HepG2 (cell line): ENCODE measurements around the gene PSKH1. TPM values are rescaled to one million over a fixed set of nuclear protein-coding genes. Genes with fewer than 3 reads are reported as not detected.

ENCODE experiments used
- ATF5 ChIP-seq: sonication (generic); formaldehyde crosslinking; IDR thresholded peaks from 2 replicates; pipeline ENCODE4 v1.4.0; 2020; ENCODE audit warnings: mild to moderate bottlenecking, low read depth, missing genetic modification reagents
- CREB1 ChIP-seq, 2 experiments: fragments of 450-650 bp in 1 of 2; IDR thresholded peaks; 2 replicates each; pipeline ENCODE4 v1.6.1; 2016 to 2017; ENCODE audit warnings: control low read depth in 1 of 2, mild to moderate bottlenecking in 1 of 2, missing compliant biosample characterization in 1 of 2, missing genetic modification characterization in 1 of 2
- GPBP1L1 ChIP-seq: sonication (generic); formaldehyde crosslinking; IDR thresholded peaks from 2 replicates; pipeline ENCODE4 v1.5.0; 2020; ENCODE audit warnings: mild to moderate bottlenecking, missing genetic modification reagents
- KLF11 ChIP-seq: IDR thresholded peaks from 2 replicates; pipeline ENCODE4 v1.6.1; 2016; ENCODE audit warnings: missing compliant biosample characterization
- MEIS2 ChIP-seq: sonication (generic); formaldehyde crosslinking; IDR thresholded peaks from 2 replicates; pipeline ENCODE4 v1.9.0; 2021; ENCODE audit warnings: mild to moderate bottlenecking, missing genetic modification reagents
- MYC ChIP-seq: sonication (generic); formaldehyde crosslinking; IDR thresholded peaks from 2 replicates; pipeline ENCODE4 v1.9.0; 2021; ENCODE audit warnings: missing genetic modification reagents, borderline replicate concordance
- RFXANK ChIP-seq: IDR thresholded peaks from 2 replicates; pipeline ENCODE4 v1.6.1; 2016
- SSRP1 ChIP-seq: IDR thresholded peaks from 2 replicates; pipeline ENCODE4 v1.6.1; 2016; ENCODE audit warnings: control low read depth
- U2AF2 ChIP-seq: fragments of 200-400 bp; formaldehyde crosslinking; IDR thresholded peaks from 2 replicates; pipeline ENCODE4 v1.6.1; 2017; ENCODE audit warnings: low read depth, mild to moderate bottlenecking, low read length
- ZBTB25 ChIP-seq: IDR thresholded peaks from 2 replicates; pipeline ENCODE4 v1.6.1; 2018; ENCODE audit warnings: missing genetic modification reagents
- ZBTB39 ChIP-seq: sonication (generic); formaldehyde crosslinking; IDR thresholded peaks from 2 replicates; pipeline ENCODE4 v1.5.0; 2020; ENCODE audit warnings: missing genetic modification reagents
- ZMAT3 ChIP-seq: sonication (generic); formaldehyde crosslinking; conservative IDR thresholded peaks from 2 replicates; pipeline ENCODE4 v1.7.0; 2021; ENCODE audit warnings: missing genetic modification reagents
- ZNF142 ChIP-seq: sonication (generic); formaldehyde crosslinking; IDR thresholded peaks from 2 replicates; pipeline ENCODE4 v1.4.0; 2020; ENCODE audit warnings: missing genetic modification reagents
- ZNF225 ChIP-seq: sonication (generic); formaldehyde crosslinking; IDR thresholded peaks from 2 replicates; pipeline ENCODE4 v1.4.0; 2020; ENCODE audit warnings: mild to moderate bottlenecking, missing genetic modification reagents
- ZNF264 ChIP-seq: sonication (generic); formaldehyde crosslinking; IDR thresholded peaks from 2 replicates; pipeline ENCODE4 v1.4.0; 2020; ENCODE audit warnings: missing genetic modification reagents
- ZNF333 ChIP-seq: sonication (generic); formaldehyde crosslinking; IDR thresholded peaks from 2 replicates; pipeline ENCODE4 v1.4.0; 2020; ENCODE audit warnings: mild to moderate bottlenecking, missing genetic modification reagents, borderline replicate concordance
- ZNF562 ChIP-seq: sonication (generic); formaldehyde crosslinking; IDR thresholded peaks from 2 replicates; pipeline ENCODE4 v1.8.0; 2022; ENCODE audit warnings: missing genetic modification reagents, borderline replicate concordance
- ZNF674 ChIP-seq: sonication (generic); formaldehyde crosslinking; IDR thresholded peaks from 2 replicates; pipeline ENCODE4 v1.5.0; 2020; ENCODE audit warnings: low read depth, mild to moderate bottlenecking, missing genetic modification reagents
- ZNF768 ChIP-seq: sonication (generic); formaldehyde crosslinking; IDR thresholded peaks from 2 replicates; pipeline ENCODE4 v1.4.0; 2020; ENCODE audit warnings: missing genetic modification reagents
- ZNF792 ChIP-seq: IDR thresholded peaks from 2 replicates; pipeline ENCODE4 v1.6.1; 2016
- ZNF83 ChIP-seq: sonication (generic); formaldehyde crosslinking; IDR thresholded peaks from 2 replicates; pipeline ENCODE4 v1.4.0; 2020; ENCODE audit warnings: missing genetic modification reagents, mild to moderate bottlenecking, borderline replicate concordance
- polyA plus RNA-seq, 8 experiments: library from polyadenylated mRNA; depleted of rRNA in 3 of 8; stranded (reverse) in 7 of 8; unstranded in 1 of 8; fragments of >200 nt; fragmentation: Illumina TruSeq in 4 of 8; extraction: Trizol in 4 of 8; gene quantifications; 2 replicates each; pipeline versions ENCODE4 v1.2.1 to v1.2.3, GENCODE V29; 2011 to 2016; ENCODE audit warnings: low read depth in 4 of 8, missing spikeins in 1 of 8, mixed read lengths in 1 of 8; ENCODE audit not compliant: insufficient read depth in 1 of 8
- total RNA-seq, 5 experiments: library from RNA; depleted of rRNA; stranded (reverse); fragments of >200 nt; fragmentation: Illumina TruSeq; extraction: Trizol; gene quantifications; 2 replicates each; pipeline ENCODE4 v1.2.3, GENCODE V29; 2016; ENCODE audit warnings: low read depth in 1 of 5

Gene PSKH1
- total and polyA plus RNA-seq, 2 of the 13 experiments (the other 11 are each of a cell fraction or from before 2014, with no cell fraction given), result 8.4 to 19.1 TPM

- no peak for TF ChIP-seq ZNF142 (CRISPR knock-in tag)
- peak; percentile 63; the same call in 1 of the 2 replicates for TF ChIP-seq ZBTB39 (CRISPR knock-in tag)
- TF ChIP-seq ZNF225 (CRISPR knock-in tag), result no peak
- no peak for TF ChIP-seq ZNF562
- no peak for TF ChIP-seq ATF5 (CRISPR knock-in tag)
- TF ChIP-seq SSRP1 (CRISPR knock-in tag), result peak; percentile 13; the same call in 1 of the 2 replicates
- TF ChIP-seq GPBP1L1 (CRISPR knock-in tag), result no peak
- TF ChIP-seq ZNF674 (CRISPR knock-in tag), result 0 out of 2 replicates have a peak, but pooled peaks have one; percentile 18
- TF ChIP-seq ZNF792, result no peak
- TF ChIP-seq ZNF333 (CRISPR knock-in tag), result no peak
- TF ChIP-seq RFXANK, result no peak
- no peak; the same call in 1 of the 2 replicates for TF ChIP-seq ZNF768 (CRISPR knock-in tag)
- TF ChIP-seq ZMAT3, result no peak
- TF ChIP-seq MYC (CRISPR knock-in tag), result no peak
- TF ChIP-seq ZNF83 (CRISPR knock-in tag), result no peak
- TF ChIP-seq CREB1 (IDR thresholded peaks at IDR 0.05), result no peak
- TF ChIP-seq CREB1 (CRISPR knock-in tag; IDR thresholded peaks at IDR 0.05), result no peak
- TF ChIP-seq KLF11 (CRISPR knock-in tag), result no peak
- no peak for TF ChIP-seq MEIS2 (CRISPR knock-in tag)
- no peak for TF ChIP-seq ZNF264 (CRISPR knock-in tag)
- no peak for TF ChIP-seq ZBTB25
- 0 out of 2 replicates have a peak, but pooled peaks have one; percentile 62 for TF ChIP-seq U2AF2
Observed at GRCh38 chr16:67935101-67935401, 42.0 kb downstream of the PSKH1 start (continued).
